HG03342 (cell line): ENCODE measurements around the gene COL4A2.
"Not testable (repeated sequence)": the region's sequence is repeated elsewhere in the genome, so short reads cannot be mapped to it uniquely, and the experiment has no call there.

Experiments used
- ATAC-seq: cut with Tn5 transposase; IDR thresholded peaks from one replicate; pipeline ENCODE4 v1.9.1; 2021; ENCODE audit warnings: mild to moderate bottlenecking, moderate library complexity; ENCODE audit not compliant: unreplicated experiment

The COL4A2 gene

DNA sequence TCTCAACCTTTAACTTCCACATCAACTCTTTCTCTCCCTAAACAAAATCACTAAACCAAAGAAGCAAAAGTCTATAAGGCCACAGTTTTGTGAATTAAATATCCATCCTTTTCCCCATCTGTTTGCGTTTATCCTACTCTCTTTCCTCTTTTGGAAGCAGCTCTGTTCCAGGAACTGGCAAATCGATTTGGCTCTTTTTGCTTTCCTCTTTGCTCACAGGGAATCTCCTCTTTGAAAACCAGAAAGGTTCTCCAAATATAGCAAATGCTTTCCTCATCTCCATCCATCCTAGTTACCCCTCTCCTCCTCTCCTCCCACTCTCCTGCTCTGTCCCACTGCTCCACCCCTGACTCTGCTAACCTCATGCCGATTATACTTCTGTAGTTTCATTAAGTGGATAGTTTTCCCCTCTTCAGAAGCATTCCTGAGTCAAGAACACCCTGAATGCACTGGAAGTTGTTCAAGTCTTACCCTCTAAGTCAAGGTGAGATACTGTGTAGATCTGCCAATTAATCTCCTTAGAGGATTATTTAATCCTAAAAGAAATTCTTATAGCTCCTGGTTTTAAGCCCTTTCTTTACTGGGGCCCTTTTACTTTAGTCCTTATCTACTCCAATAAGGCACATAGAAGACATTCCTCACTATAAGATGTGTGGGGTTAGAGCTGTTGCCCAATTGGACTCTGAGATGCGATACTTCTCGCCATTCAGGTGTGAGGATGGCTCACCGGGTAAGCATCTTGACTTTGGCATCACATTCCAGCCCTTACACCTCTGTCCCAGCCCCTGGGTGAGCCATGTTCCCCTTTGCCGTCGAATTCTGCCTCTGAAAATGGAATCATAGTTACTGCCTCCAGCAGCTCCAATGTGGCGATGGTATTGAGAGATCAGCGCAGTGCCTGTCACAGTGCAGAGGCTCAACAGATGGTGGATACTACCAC is 67.6 kb downstream of the COL4A2 start:
- ATAC-seq = no peak

- ATAC-seq = no peak
These were observed 69.0 kb downstream of the COL4A2 start for GRCh38 chr13:110376120-110376519.

DNA sequence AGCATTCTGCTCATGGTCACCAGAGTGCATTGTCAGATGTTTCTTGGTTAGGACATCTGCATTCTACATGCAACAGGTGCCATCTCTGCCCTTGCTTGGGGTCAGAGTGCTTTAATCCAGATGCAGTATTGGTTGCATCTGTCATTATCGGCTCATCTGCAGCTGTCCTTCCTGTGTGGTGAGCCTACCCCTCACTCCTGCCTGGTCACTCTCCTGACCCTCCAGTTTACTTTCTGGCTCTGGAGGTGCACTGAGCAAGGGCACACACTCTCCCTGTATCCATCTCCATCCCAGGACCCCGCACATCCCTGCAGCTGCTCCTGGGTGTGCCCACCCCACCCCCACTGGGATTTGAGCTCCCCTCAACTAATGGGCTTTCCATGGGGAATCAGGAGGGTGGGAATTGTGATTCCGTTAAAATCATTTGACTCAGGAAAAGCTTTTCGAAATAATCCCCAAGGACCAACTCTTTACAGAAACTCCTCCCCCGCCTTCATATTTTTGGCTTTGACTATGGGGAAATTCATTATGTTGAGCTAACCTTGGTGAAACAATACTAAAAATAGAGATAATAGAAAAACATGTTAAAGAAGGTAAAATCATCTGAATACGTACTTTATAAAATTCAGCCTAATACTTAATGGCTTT is 70.2 kb downstream of the COL4A2 start:
- no peak for ATAC-seq

DNA sequence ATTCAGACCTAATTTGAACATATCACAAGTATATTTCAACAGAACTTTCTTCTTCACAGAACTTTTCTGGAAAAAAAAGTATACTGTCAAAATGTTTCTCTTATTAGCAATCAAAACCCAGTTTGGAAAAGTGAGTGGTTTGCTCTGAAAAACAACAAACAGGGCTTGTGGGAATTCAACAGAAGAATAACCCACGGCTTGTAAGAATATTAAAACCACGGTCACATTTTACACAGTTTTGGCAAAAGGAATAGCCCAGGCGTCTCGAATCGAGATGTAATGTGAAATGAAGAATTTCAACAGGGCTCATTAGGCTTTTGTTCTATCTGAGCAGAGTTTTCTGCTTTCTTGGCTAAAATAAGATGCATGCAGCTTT is 70.7 kb downstream of the COL4A2 start:
- no peak for ATAC-seq

- ATAC-seq = no peak
These were observed 72.3 kb downstream of the COL4A2 start for GRCh38 chr13:110379358-110379757.

- ATAC-seq = no peak
These were observed 72.8 kb downstream of the COL4A2 start for GRCh38 chr13:110379905-110380341.

GRCh38 chr13:110380359-110381028 is 73.4 kb downstream of the COL4A2 start:
- no peak for ATAC-seq

DNA sequence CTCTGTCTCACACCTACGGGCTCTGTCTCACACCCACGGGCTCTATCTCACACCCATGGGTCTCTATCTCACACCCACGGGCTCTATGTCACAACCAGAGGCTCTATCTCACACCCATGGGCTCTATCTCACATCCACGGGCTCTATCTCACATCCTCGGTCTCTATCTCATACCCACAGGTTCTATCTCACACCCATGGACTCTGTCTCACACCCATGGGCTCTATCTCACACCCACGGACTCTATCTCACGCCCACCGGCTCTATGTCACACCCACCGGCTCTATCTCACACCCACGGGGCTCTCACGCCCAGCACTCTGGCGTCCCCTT is 73.9 kb downstream of the COL4A2 start:
- no peak for ATAC-seq

DNA sequence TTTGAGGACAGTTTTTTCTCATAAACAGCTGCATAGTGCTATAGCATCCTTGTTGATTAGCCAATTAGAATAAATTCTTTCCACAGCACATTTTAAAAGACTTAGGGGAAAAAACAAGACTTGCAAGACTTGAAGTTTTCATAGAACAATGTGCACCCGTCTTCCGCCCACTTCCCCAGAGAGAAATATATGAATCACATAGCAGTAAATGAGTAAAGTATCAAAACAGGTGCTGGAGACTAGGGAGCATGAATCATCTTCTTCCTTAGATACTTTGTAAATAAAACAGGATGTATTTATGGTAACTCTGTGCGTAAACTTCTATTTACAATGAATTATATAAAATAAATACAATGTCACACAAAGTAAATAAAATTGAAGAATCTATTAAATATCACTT is 75.1 kb downstream of the COL4A2 start:
- ATAC-seq = no peak

GRCh38 chr13:110382830-110383229 is 75.7 kb downstream of the COL4A2 start:
- ATAC-seq = no peak

- peak; percentile 94 for ATAC-seq
These were observed 80.5 kb downstream of the COL4A2 start for GRCh38 chr13:110387451-110388107.

- no peak for ATAC-seq
These were observed 81.2 kb downstream of the COL4A2 start for GRCh38 chr13:110388108-110388943.

- ATAC-seq = no peak
These were observed 83.5 kb downstream of the COL4A2 start for GRCh38 chr13:110390567-110390966.

DNA sequence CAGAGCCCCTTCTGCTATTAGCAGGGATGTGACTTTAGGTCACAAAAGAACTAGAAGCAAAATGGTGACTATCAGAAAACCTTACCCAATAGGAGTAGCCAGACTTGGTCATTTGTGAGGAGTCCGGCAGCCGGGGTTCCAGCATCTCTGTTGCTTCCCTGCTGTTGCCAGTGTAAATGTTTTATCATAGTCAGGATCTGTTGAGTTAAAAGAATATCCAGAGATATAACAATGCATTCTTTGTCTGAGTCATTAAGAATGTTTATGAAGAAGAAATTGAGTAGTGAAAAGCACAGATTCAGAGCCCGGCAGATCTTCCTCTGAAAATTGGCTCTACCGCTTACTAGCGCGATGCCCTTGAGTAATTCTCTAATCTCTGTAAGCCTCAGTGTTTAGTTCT is 84.2 kb downstream of the COL4A2 start:
- no peak for ATAC-seq

DNA sequence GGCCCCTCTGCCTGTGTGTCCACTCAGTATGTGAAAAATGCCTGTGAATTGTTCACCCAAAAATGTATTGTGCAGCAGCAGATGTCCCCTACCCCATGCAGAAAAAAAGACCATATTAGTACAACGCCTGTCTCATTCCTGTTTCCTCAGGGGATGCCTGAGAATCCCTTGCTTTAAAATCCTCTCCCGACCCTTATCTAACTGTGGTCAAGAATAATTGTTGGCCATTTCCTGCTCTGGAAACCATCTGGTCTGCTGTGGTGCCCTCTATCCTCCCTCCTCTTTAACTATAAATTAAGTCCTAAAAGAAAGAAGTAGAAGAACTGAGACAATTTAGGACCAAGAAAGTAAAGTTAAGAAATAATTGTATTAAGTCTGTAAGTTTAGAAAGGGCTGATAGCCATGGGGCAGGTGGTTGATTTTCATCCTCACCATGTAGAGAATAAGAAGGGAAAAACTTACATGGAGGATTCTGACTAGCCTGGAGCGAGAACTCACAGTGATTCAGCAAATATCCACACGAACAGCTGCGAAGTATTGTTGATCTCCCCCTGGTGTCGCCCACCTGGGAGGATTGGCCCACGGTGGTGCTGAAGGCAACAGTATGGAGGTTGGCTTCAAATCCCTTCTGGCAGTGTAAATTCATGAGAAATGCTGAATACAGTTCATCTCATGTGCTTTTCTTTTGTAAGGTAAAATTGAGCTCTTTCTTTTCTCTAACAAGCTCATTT is 85.6 kb downstream of the COL4A2 start:
- no peak for ATAC-seq

DNA sequence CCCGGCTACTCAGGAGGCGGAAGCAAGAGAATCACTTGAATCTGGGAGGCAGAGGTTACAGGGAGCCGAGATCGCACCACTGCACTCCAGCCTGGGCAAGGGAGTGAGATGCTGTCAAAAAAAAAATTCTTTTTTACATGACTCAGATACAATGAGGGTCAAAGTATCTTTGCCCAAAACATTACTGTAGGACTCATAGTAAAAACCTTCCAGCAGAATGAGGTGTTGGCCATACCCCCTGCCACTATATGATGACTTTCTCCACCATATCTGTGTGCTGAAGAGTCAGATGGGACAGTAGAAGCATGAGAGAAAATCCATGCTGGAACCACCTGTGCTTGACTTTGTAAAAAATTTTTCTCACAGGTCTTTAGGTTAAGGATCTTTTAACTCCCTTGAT is 86.7 kb downstream of the COL4A2 start:
- no peak for ATAC-seq

GRCh38 chr13:110394371-110394841 is 87.3 kb downstream of the COL4A2 start:
- no peak for ATAC-seq

GRCh38 chr13:110395616-110396015 is 88.5 kb downstream of the COL4A2 start:
- not testable (repeated sequence) for ATAC-seq

DNA sequence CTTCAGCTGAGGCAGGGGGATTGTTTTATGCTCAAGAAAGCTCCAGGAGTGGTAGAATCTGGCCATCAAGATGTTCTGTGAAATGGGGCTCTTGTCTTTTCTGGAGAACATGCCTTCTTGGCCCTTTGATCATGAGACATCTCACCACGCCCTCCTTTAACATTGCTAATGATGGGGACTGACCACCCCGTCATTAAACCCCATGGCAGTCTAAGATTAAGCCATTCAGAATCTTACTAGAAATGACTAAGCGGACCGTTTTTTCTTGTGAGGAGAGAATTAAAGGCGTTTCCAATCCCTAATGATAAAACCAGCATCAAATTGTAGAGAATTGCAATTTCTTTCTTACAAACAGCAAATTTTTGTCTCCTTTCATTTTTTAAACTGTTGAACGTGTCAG is 89.4 kb downstream of the COL4A2 start:
- ATAC-seq = no peak
